ENCODE data around the gene AWAT2. TPM values are rescaled to one million over a fixed set of nuclear protein-coding genes. Genes with fewer than 3 reads are reported as not detected.

Gene AWAT2
- total and polyA plus RNA-seq, 2 experiments from 2014 or later = not detected

GRCh38 chrX:70084592-70085240 is 35.0 kb upstream of the AWAT2 start:
- H4K20me1 ChIP-seq (ENCODE audit: insufficient read depth, poor library complexity, severe bottlenecking) = no peaks in the 10 kb centered on the region
- no peak overlapping the region for H3K4me2 ChIP-seq
- H3K4me3 ChIP-seq = no peak overlapping the region
- H2AFZ ChIP-seq = no peak overlapping the region
- DNase-seq (ENCODE audit: low spot score) = no peak
- TF ChIP-seq CTCF (IDR thresholded peaks at IDR 0.05; ENCODE audit: poor library complexity) (no peak), EZH2phosphoT487 (IDR thresholded peaks at IDR 0.05; ENCODE audit: low read depth, severe bottlenecking, unreplicated experiment) (no peak), EZH2 (IDR thresholded peaks at IDR 0.05; ENCODE audit: borderline replicate concordance) (no peak)
- no peaks in the 10 kb centered on the region for H3K9me3 ChIP-seq (ENCODE audit: low read depth)
- WGBS (ENCODE audit: low lambda C conversion rate, missing lambda C conversion rate) = 68% methylated on average over 5 of the region's 5 CpGs
- H3K27ac ChIP-seq = no peak overlapping the region
- H3K36me3 ChIP-seq (replicated peaks; ENCODE audit: insufficient read depth, low read depth) = no peaks in the 10 kb centered on the region
- peaks cover 3% of the 10 kb centered on the region for H3K4me1 ChIP-seq (ENCODE audit: insufficient read depth)
- H3K27me3 ChIP-seq = no peaks in the 10 kb centered on the region
- no peaks in the 10 kb centered on the region for H3K9me2 ChIP-seq (replicated peaks; ENCODE audit: insufficient read depth)
- H3K79me2 ChIP-seq = no peaks in the 10 kb centered on the region

- Histone ChIP-seq H3K79me2 (no peaks in the 10 kb centered on the region), H3K4me2 (no peak overlapping the region), H3K4me3 (no peak overlapping the region), H2AFZ (no peak overlapping the region), H3K4me1 (ENCODE audit: insufficient read depth) (peaks cover 3% of the 10 kb centered on the region), H4K20me1 (ENCODE audit: insufficient read depth, poor library complexity, severe bottlenecking) (no peaks in the 10 kb centered on the region), H3K27ac (no peak overlapping the region), H3K9me3 (ENCODE audit: low read depth) (no peaks in the 10 kb centered on the region), H3K36me3 (replicated peaks; ENCODE audit: insufficient read depth, low read depth) (no peaks in the 10 kb centered on the region), H3K27me3 (no peaks in the 10 kb centered on the region), H3K9me2 (replicated peaks; ENCODE audit: insufficient read depth) (no peaks in the 10 kb centered on the region)
- 69% methylated on average over 4 of the region's 4 CpGs for WGBS (ENCODE audit: low lambda C conversion rate, missing lambda C conversion rate)
- no peak for TF ChIP-seq EZH2phosphoT487 (IDR thresholded peaks at IDR 0.05; ENCODE audit: low read depth, severe bottlenecking, unreplicated experiment)
- TF ChIP-seq EZH2 (IDR thresholded peaks at IDR 0.05; ENCODE audit: borderline replicate concordance) = no peak
- no peak for TF ChIP-seq CTCF (IDR thresholded peaks at IDR 0.05; ENCODE audit: poor library complexity)
- no peak for DNase-seq (ENCODE audit: low spot score)
These were observed 33.0 kb upstream of the AWAT2 start for GRCh38 chrX:70082723-70083122.

GRCh38 chrX:70079870-70080269 is 30.1 kb upstream of the AWAT2 start:
- no peaks in the 10 kb centered on the region for H4K20me1 ChIP-seq (ENCODE audit: insufficient read depth, poor library complexity, severe bottlenecking)
- no peak overlapping the region for H2AFZ ChIP-seq
- no peaks in the 10 kb centered on the region for H3K79me2 ChIP-seq
- no peak overlapping the region for H3K4me2 ChIP-seq
- H3K27ac ChIP-seq = no peak overlapping the region
- H3K9me3 ChIP-seq (ENCODE audit: low read depth) = no peaks in the 10 kb centered on the region
- H3K4me1 ChIP-seq (ENCODE audit: insufficient read depth) = no peaks in the 10 kb centered on the region
- no peak for DNase-seq (ENCODE audit: low spot score)
- WGBS (ENCODE audit: low lambda C conversion rate, missing lambda C conversion rate) = 57% methylated on average over 3 of the region's 3 CpGs
- no peaks in the 10 kb centered on the region for H3K27me3 ChIP-seq
- no peak overlapping the region for H3K4me3 ChIP-seq
- TF ChIP-seq CTCF (IDR thresholded peaks at IDR 0.05; ENCODE audit: poor library complexity) (no peak), EZH2phosphoT487 (IDR thresholded peaks at IDR 0.05; ENCODE audit: low read depth, severe bottlenecking, unreplicated experiment) (no peak), EZH2 (IDR thresholded peaks at IDR 0.05; ENCODE audit: borderline replicate concordance) (no peak)
- no peaks in the 10 kb centered on the region for H3K9me2 ChIP-seq (replicated peaks; ENCODE audit: insufficient read depth)
- no peaks in the 10 kb centered on the region for H3K36me3 ChIP-seq (replicated peaks; ENCODE audit: insufficient read depth, low read depth)
